Amniotic epithelial cell (primary cell): ENCODE results near the gene GJB4.

ENCODE experiments used
- DNase-seq: peaks from one replicate; pipeline ENCODE4 v3.0.0-alpha.2; 2010; ENCODE audit warnings: low read depth

The GJB4 gene

GRCh38 chr1:34778381-34778780 is 18.8 kb downstream of the GJB4 start:
- DNase-seq: no peak

- DNase-seq: no peak
Observed at GRCh38 chr1:34779005-34779404, 19.5 kb downstream of the GJB4 start.

- no peak for DNase-seq
Observed at GRCh38 chr1:34779526-34779925, 20.0 kb downstream of the GJB4 start.

- no peak for DNase-seq
Observed at GRCh38 chr1:34779962-34780361, 20.4 kb downstream of the GJB4 start.

- no peak for DNase-seq
Observed at GRCh38 chr1:34780528-34780927, 21.0 kb downstream of the GJB4 start.

- DNase-seq: no peak
Observed at GRCh38 chr1:34781071-34781843, 21.7 kb downstream of the GJB4 start, which contains the start of gene GJB3. TSS of gene GJB3 (plus strand) at chr1:34781214. CDS start at chr1:34784763, 3,549 bp downstream.

- no peak for DNase-seq
Observed at GRCh38 chr1:34781844-34782391, 22.4 kb downstream of the GJB4 start.

- DNase-seq: no peak
Observed at GRCh38 chr1:34784751-34785221, 25.2 kb downstream of the GJB4 start.

- no peak for DNase-seq
Observed at GRCh38 chr1:34785231-34785874, 25.8 kb downstream of the GJB4 start.

- no peak for DNase-seq
Observed at GRCh38 chr1:34785875-34786470, 26.4 kb downstream of the GJB4 start.

GRCh38 chr1:34786521-34787325 is 27.2 kb downstream of the GJB4 start:
- peak; percentile 56 for DNase-seq

GRCh38 chr1:34787461-34788420 is 28.2 kb downstream of the GJB4 start:
- DNase-seq: no peak

GRCh38 chr1:34790985-34791384 is 31.4 kb downstream of the GJB4 start:
- no peak for DNase-seq

- DNase-seq: no peak
Observed at GRCh38 chr1:34792424-34792823, 32.9 kb downstream of the GJB4 start.

- DNase-seq: no peak
Observed at GRCh38 chr1:34792868-34793727, 33.6 kb downstream of the GJB4 start, which contains the start of gene GJA4. TSS of gene GJA4 (plus strand) at chr1:34792999. CDS start at chr1:34794214, 1,215 bp downstream.

GRCh38 chr1:34794001-34794789 is 34.7 kb downstream of the GJB4 start:
- DNase-seq: no peak

GRCh38 chr1:34794790-34795180 is 35.2 kb downstream of the GJB4 start:
- no peak for DNase-seq

GRCh38 chr1:34795916-34796315 is 36.4 kb downstream of the GJB4 start:
- no peak for DNase-seq

GRCh38 chr1:34796990-34797389 is 37.5 kb downstream of the GJB4 start:
- no peak for DNase-seq
